GM18498 (cell line): ENCODE data around the gene UBE2QL1.

Source experiments
- ATAC-seq: cut with Tn5 transposase; IDR thresholded peaks from one replicate; pipeline ENCODE4 v1.9.1; 2021; ENCODE audit warnings: mild to moderate bottlenecking, moderate library complexity; ENCODE audit not compliant: unreplicated experiment

The UBE2QL1 gene

GRCh38 chr5:6427694-6428093 is 21.0 kb upstream of the UBE2QL1 start:
- ATAC-seq, result no peak

DNA sequence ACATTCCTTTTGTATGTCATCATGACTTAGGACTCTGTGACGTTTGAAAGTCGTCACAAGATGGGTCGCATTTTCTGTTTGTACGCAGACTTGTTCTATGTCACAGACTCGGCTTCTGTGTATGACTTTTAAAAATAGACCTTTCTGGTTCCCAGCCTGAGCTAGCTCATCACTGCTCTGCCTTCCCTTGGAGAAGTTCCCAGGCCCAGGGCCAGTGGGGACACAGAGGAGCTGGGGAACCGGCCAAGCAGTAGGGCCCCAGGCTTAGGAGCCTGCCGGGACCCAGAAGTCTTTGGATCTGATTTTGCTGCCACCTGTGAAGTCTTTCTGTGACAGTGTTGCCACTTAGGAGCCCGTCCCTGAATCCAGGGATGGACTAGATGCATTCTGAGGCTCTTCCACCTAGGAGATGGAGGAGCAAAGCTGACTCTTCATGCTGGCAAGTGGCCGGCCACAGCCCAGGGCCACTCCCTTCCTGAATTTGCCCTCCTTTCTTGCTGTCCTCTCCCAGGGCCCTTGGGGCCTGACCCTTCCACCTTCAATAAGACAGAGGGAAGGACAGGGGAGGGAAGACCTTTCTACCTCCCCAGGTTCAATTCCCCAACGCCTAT is 18.1 kb upstream of the UBE2QL1 start:
- ATAC-seq, result no peak

DNA sequence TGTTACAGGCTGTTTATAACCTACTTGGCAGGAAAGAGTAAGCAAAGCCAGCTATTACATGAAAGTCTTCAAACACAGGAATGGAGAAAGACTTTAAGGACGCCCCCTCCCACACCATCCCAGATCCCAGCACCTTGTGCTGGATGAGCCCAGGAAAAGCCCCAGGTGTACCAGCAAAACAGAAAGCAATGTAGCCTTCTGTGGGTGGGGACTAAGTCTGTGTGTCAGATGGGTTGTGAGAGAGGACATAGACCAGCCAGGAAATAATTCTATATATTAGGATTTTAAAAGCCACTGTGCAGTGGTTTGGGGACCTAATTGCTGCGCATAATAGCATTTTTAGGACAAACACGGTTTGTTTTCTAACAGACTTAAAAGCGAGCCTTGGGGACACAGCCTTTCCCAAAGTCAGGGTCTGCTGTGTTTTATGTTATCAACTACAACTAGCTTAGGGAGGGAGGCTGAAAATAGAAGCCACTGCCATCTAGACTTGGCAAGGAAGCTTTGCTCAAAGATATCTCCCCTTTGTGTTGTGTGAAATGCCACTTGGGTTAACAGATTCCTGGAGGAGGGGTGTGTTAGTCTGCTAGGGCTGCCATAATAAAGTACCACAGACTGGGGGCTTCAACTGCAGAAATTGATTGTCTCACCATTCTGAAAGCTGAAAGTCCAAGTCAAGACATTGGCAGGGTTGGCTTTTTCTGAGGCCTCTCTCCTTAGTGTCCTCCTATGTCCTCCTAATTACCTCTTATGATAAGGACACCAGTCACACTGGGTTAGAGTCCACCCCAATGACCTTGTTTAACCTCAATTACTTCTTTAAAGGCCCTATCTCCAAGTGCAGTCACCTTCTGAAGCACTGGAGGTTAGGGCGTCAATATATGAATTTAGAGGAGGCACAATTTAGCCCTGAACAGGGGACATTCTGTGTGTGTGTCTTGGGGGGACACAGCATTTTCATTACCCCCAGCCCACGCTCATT is 17.2 kb upstream of the UBE2QL1 start:
- ATAC-seq, result no peak

- no peak for ATAC-seq
These were observed 16.5 kb upstream of the UBE2QL1 start for GRCh38 chr5:6432206-6432605.

DNA sequence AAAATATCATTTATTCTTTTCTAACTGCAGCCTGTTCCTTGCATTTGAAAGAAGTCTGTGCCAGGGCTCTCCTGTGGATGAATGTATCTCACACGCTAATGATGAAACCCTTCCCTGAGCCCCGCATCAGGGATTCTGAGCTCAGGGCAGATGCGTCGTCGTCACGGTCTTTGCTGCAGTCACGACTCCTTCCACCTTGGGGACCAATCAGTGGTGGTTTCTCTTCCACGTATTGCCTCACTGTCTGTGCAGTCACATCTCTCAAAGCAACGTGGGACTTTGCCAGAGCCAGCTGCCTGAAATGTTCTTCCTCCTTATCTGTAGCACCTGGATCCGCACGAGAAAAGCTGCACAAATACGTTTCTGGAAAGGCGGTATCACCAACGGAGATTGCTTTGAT is 13.9 kb upstream of the UBE2QL1 start:
- no peak for ATAC-seq

- no peak for ATAC-seq
These were observed 13.3 kb upstream of the UBE2QL1 start for GRCh38 chr5:6435356-6435755.

- ATAC-seq, result peak; percentile 51
These were observed 11.8 kb upstream of the UBE2QL1 start for GRCh38 chr5:6436715-6437331.

DNA sequence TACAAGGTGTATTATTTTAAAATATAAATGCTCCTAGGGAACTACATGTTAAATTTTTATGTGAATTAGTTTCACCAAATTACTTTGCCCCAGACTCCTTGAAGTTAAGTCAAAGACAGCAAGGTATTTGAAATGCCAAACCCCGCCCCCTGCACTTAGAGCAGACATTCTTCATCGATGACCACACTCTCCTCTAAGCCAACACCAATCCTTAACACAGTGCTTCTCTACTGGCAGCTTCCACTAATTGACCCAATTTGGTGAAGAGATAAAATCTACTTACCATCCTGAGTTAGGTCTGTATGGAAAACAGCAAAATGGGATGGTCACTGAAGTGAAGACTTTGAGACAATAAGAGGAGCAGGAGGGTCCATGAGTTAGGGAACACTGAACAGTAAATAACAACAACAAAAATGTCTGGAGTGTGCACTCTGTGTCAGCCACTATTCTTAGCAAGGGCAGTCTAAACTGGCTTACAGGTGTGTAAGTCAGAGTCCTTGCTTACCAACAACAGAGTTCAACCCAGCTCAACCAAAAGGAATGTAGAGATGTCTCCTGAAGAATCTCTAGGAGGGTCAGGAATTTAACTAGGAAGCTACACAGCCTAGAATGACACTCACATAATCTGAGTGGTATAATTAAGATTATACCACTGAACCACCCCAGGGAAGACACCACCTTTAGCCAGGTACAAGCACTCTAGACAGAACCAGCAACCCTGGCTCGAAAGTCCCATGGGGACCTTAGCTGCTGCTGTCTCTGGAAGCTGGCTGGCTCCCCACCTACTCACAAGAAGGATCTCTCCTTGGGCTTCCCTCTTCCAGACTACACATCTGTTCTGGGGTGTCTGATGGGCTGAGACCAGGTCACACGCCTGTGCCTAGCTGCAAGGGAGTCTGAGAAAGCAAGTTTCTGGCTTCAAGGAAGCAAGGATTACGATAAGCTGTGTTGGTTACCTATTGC is 8.8 kb upstream of the UBE2QL1 start:
- no peak for ATAC-seq

- no peak for ATAC-seq
These were observed 6.3 kb upstream of the UBE2QL1 start for GRCh38 chr5:6442333-6442732.

DNA sequence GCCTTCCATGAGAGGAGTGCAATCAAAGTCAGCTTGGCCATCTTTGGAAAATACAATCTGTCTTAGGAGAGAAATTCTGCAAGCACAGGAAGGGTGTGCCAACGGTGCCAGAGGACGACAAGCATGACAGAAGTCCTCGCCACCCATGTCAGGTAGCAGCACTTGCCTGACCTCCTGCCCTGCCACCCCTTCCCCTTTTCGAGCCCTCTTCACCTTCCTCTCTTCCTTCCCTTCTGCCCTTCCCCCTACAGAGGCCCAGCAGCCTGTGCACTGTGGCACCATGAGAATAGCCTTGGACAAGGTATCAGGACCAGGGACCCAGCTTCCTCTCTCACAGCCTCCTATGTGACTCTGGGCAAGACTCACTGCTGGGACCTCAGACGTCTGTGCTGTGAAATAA is 5.3 kb upstream of the UBE2QL1 start:
- no peak for ATAC-seq

DNA sequence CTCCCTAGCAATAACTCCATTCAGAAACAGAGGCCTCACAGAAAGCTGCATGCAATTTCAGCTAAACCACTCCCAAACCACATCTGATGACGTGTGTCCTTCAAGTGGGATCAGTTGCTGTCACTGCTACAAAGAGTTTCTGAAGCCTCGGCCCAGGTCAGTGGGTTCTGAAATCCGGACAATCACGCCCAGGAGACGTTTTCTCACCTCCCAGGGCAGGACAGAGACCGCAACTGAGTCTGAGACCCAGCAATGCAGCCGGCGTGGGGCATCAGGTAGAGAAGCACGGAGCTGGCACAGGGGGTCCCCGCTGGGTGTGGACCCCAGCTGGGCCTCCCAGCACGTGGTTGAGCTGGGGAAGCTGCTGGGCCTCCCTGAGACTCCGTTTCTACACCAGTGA is 2.6 kb upstream of the UBE2QL1 start:
- ATAC-seq, result no peak

- ATAC-seq, result no peak
These were observed 1.9 kb upstream of the UBE2QL1 start for GRCh38 chr5:6446626-6447309.

DNA sequence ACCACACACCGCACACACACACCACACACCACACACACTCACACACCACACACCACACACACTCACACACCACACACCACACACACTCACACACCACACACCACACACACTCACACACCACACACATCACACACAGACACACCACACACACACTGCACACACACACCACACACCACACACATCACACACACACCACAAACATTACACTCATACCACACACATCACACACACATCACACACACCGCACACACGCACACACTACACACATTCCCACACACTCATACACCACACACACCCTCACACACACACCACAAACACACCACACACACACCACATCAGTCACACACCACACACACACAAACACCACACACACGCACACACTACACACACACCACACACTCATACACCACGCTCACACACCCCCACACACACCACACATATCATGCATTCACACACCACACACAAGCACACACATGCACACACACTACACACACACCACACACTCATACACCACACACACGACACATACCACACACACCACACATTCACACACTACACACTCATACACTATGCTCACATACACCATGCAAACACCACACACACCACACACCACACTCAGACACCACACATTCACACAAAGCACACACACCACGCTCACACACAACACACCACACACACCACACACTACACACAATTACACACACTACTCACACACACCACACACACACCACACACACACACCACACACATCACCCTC is 1.1 kb upstream of the UBE2QL1 start:
- no peak for ATAC-seq

DNA sequence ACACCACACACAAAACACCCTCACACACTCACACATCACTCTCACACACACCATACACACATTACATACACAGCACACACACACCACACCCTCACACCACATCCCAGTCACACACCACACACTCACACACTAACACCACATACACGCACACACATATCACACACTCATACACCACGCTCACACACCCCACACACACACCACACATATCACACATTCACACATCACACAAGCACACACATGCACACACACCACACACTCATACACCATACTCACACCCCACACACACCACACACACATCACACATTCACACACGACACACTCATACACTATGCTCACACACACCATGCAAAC is 543 bp upstream of the UBE2QL1 start:
- ATAC-seq, result no peak

- ATAC-seq, result no peak
These were observed 953 bp downstream of the UBE2QL1 start for GRCh38 chr5:6449465-6450158.

DNA sequence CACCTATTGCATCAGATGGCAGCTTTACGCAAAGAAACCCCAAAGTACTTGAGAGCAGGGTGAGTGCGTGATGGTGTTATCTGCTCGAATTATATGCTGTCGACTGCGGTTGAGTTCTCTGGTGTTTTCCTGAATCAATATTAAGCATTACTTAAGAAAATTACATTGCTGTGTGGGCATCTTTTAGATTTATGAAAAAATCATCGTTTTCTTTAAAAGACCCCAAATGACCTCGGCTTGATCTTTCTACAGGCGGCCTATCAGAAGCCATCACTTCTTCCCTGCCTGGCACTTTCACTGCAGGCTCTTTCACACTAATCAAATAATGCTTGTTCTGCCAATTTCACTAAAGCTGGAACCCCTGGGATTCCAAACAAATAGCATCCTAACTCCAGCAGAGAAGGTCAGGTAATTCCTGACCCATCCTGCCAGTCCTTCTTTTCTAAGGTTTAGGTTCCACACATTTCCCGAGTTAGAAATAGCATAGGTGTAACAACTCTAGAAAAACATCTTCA is 1.7 kb downstream of the UBE2QL1 start:
- ATAC-seq, result no peak

DNA sequence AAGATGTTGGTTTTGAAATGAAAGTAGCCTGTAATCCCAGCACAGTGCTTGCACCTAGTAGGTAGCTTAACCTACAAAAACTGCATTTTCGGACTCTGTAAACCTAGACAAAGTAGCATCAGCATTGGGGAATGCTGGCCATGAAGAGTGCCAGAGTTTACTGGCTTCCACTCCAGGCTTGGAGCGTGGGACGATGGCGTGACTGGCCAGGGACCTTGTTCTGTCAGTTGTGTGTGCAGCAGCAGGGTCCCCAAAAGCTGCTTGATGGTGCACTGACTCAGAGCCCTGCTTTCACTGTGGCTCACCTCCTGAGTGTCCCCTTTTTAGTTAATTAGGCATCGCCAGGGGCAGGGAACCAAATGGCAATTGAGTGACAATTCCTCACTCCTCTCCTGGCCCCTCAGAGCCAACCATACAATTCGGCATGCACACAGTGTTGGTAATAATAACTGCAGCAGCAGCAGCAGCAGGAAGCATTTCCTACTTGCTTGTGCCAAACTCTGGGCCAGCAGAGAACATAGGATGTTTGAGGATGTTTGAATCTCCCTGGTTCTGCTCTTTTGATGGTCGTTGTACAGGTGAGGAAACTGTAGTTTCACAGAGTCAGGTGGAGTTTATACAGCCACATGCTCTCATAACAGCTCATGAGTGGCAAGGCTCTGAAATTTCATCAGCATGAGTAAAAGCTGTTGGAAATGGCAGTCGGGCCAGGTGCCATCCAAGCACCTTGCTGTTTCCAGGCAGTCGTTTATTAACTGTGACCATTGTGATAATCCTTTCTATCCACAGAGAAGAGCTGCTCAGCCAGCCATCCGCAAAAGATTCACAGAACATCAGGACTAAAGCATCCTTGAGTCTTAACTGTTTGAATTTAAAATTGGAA is 4.2 kb downstream of the UBE2QL1 start:
- no peak for ATAC-seq
